ENCODE data around the gene PRR5L.

Gene PRR5L

GRCh38 chr11:36388071-36388470, 92.0 kb downstream of the PRR5L start:
- no peak for TF ChIP-seq CTCF (conservative IDR thresholded peaks at IDR 0.05; ENCODE audit: control insufficient read depth, insufficient read depth, low read depth, low read length)
- DNase-seq (ENCODE audit: low read depth): no peak
- H3K4me3 ChIP-seq (ENCODE audit: control insufficient read depth, low read depth, low read length): no peak overlapping the region

- no peak overlapping the region for H3K4me3 ChIP-seq (ENCODE audit: control insufficient read depth, low read depth, low read length)
- no peak for DNase-seq (ENCODE audit: low read depth)
- no peak for TF ChIP-seq CTCF (conservative IDR thresholded peaks at IDR 0.05; ENCODE audit: control insufficient read depth, insufficient read depth, low read depth, low read length)
Measured at GRCh38 chr11:36388951-36389350, 92.9 kb downstream of the PRR5L start.

- TF ChIP-seq CTCF (conservative IDR thresholded peaks at IDR 0.05; ENCODE audit: control insufficient read depth, insufficient read depth, low read depth, low read length): no peak
- no peak overlapping the region for H3K4me3 ChIP-seq (ENCODE audit: control insufficient read depth, low read depth, low read length)
- no peak for DNase-seq (ENCODE audit: low read depth)
Measured at GRCh38 chr11:36389811-36390210, 93.7 kb downstream of the PRR5L start.

GRCh38 chr11:36390963-36391471, 94.9 kb downstream of the PRR5L start:
- TF ChIP-seq CTCF (conservative IDR thresholded peaks at IDR 0.05; ENCODE audit: control insufficient read depth, insufficient read depth, low read depth, low read length): no peak
- H3K4me3 ChIP-seq (ENCODE audit: control insufficient read depth, low read depth, low read length): no peak overlapping the region
- DNase-seq (ENCODE audit: low read depth): no peak

GRCh38 chr11:36392196-36392595, 96.1 kb downstream of the PRR5L start:
- H3K4me3 ChIP-seq (ENCODE audit: control insufficient read depth, low read depth, low read length): no peak overlapping the region
- DNase-seq (ENCODE audit: low read depth): no peak
- no peak for TF ChIP-seq CTCF (conservative IDR thresholded peaks at IDR 0.05; ENCODE audit: control insufficient read depth, insufficient read depth, low read depth, low read length)

- no peak for DNase-seq (ENCODE audit: low read depth)
- H3K4me3 ChIP-seq (ENCODE audit: control insufficient read depth, low read depth, low read length): no peak overlapping the region
- no peak for TF ChIP-seq CTCF (conservative IDR thresholded peaks at IDR 0.05; ENCODE audit: control insufficient read depth, insufficient read depth, low read depth, low read length)
Measured at GRCh38 chr11:36394056-36394455, 98.0 kb downstream of the PRR5L start.

- TF ChIP-seq CTCF (conservative IDR thresholded peaks at IDR 0.05; ENCODE audit: control insufficient read depth, insufficient read depth, low read depth, low read length): no peak
- no peak overlapping the region for H3K4me3 ChIP-seq (ENCODE audit: control insufficient read depth, low read depth, low read length)
- no peak for DNase-seq (ENCODE audit: low read depth)
Measured at GRCh38 chr11:36394926-36395325, 98.8 kb downstream of the PRR5L start.

Measured in fibroblast of mammary gland (primary cell).